ENCODE measurements around the gene PRPSAP2.

- no peak for TF ChIP-seq POLR2A (IDR thresholded peaks at IDR 0.05; ENCODE audit: low read depth, low read length)
- no peak for TF ChIP-seq CTCF (IDR thresholded peaks at IDR 0.05; ENCODE audit: extremely low read depth in 1 of 2, insufficient read depth in 1 of 2, low read depth in 1 of 2, low read length in 2 of 2)
- TF ChIP-seq JUN (IDR thresholded peaks at IDR 0.05; ENCODE audit: borderline replicate concordance, insufficient read depth, insufficient read length, low read depth) = no peak
- no peak for TF ChIP-seq EZH2 (IDR thresholded peaks at IDR 0.05; ENCODE audit: borderline replicate concordance, low read depth, low read length, severe bottlenecking)
Measured at GRCh38 chr17:18856570-18856915, 1.4 kb upstream of the PRPSAP2 start.
